Ovary (tissue), 9 donors: ENCODE results near the gene SEMA6A. TPM values are rescaled to one million over a fixed set of nuclear protein-coding genes. Genes with fewer than 3 reads are reported as not detected.

Source experiments
- DNase-seq, 5 donors: peaks; one replicate each; pipeline ENCODE4 v3.0.0-alpha.2; 2019 to 2020
- H3K27ac ChIP-seq, 2 donors: fragments of 200-600 bp; one replicate each; pipeline versions ENCODE4 v1.5.1 to v1.8.0; 2019 to 2022
- H3K27me3 ChIP-seq: fragments of 200-600 bp; one replicate; pipeline ENCODE4 v1.8.0; 2022
- H3K36me3 ChIP-seq: fragments of 200-600 bp; sonication (generic); one replicate; pipeline ENCODE4 v1.5.1; 2019
- H3K4me1 ChIP-seq: one replicate; pipeline ENCODE4 v1.8.1; 2013; ENCODE audit warnings: mild to moderate bottlenecking, moderate library complexity; ENCODE audit not compliant: insufficient read depth
- H3K4me3 ChIP-seq: fragments of 200-600 bp; sonication (generic); one replicate; pipeline ENCODE4 v1.5.1; 2017
- H3K9me3 ChIP-seq, 2 donors: fragments of 200-600 bp in 1 of 2; sonication (generic) in 1 of 2; one replicate each; pipeline versions ENCODE4 v1.5.1 to v1.8.1; 2013 to 2019; ENCODE audit warnings: mild to moderate bottlenecking in 1 of 2, moderate library complexity in 1 of 2
- EP300 ChIP-seq: sonication (generic); formaldehyde crosslinking; IDR thresholded peaks from one replicate; pipeline ENCODE4 v1.6.1; 2017; ENCODE audit warnings: antibody characterized with exemption
- POLR2A ChIP-seq: fragments of 450-650 bp; IDR thresholded peaks from one replicate; pipeline ENCODE4 v1.6.1; 2017; ENCODE audit warnings: antibody characterized with exemption, mild to moderate bottlenecking, moderate library complexity
- WGBS, 3 donors: extraction: QIAGEN DNeasy Blood & Tissue Kit in 1 of 3; methylation state at CpG; one replicate each; pipeline versions ENCODE4 v1.1.5 to v1.1.7; 2013 to 2017; 5-methylcytosine and 5-hydroxymethylcytosine counted together
- intact Hi-C, 4 donors: fragments of 100-400 bp; cut with DNase I; formaldehyde crosslinking; loops; one replicate each; pipeline versions ENCODE4 v1.11.0 to v1.15.1; 2022 to 2023
- polyA plus RNA-seq, 2 donors: library from polyadenylated mRNA; stranded (reverse); fragments of 200-250 nt in 1 of 2; fragments of 350-450 nt in 1 of 2; fragmentation: Illumina TruSeq in 1 of 2; extraction: RNeasy Lipid Tissue Mini Kit (QIAGEN cat#74804) in 1 of 2; gene quantifications; one replicate each; pipeline ENCODE4 v1.2.3, GENCODE V29; 2013 to 2014
- total RNA-seq, 7 donors: library from RNA; depleted of rRNA in 2 of 7; stranded (reverse); fragments of >200 nt in 2 of 7; fragmentation: NEBNext Ultra II Directional in 3 of 7; extraction: Animal tissue kit (Norgen Biotek cat#: 25700) in 3 of 7; gene quantifications; one replicate each; pipeline versions ENCODE4 v1.1.0 to v1.2.4, GENCODE V29; 2016 to 2023
- TF ChIP-seq, protein P1 (sequence below), 3 donors: fragments of 450-650 bp in 2 of 3; fragments of 200-600 bp in 1 of 3; IDR thresholded peaks; one replicate each; pipeline versions ENCODE4 v1.5.1 to v1.8.0; 2016 to 2022; ENCODE audit warnings: antibody characterized with exemption in 3 of 3, mild to moderate bottlenecking in 1 of 3
- donor health status: DM: no; HTN: no; CAD: no; lungs with moderate emphysema.
- donor health status: DM: no; HTN: no; CAD: no.
- donor health status: Bipolar disorder and iron deficiency.
- donor health status: DM: yes; HTN: yes; CAD: no.
- donor health status: DM: no; HTN: no; CAD: no.
- donor health status: DM: yes; HTN: yes; CAD: no.

Gene SEMA6A
- total and polyA plus RNA-seq, 9 donors: 5.7 to 57.1 (median 26.3) TPM

DNA sequence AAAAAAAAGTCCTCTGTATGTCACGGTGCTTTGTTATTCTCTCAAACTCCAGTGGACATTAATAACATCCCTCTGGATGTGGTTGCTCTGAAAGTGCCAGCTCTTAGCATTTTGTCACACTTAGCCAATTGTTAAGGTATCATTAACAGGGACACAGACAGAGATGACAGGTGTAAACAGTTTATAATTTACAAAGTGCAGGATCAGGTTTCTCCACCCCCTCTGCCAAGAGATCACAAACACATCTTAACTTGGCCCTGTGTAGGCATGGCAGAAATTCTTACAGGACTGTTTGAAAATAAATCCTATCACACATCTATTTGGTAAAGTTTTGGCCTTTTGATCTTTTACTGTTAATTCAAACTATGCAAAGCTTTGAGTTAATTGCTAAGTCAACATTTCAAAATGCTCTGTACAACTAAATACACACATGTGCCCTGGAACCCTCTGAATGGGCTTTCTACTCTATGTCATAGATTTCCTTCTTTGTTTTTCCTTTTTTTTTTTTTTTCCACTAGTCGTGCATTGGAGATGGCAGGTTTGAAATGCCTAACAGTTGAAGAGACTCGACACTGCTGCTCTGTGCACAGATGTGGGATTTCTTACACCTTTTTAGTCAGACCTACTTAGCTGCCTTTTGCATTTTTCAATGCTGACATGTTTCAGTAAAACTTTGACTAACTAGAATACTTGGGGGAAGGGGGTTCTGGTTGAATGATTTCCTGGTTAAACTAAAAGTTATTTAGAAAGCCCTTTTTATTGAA is 41.7 kb downstream of the SEMA6A start:
- no peak overlapping the region for H3K27ac ChIP-seq
- DNase-seq: no peak
- 49 to 51% (median 51%) methylated on average over 3 of the region's 3 CpGs for WGBS, 3 donors
- no peak for TF ChIP-seq EP300
- TF ChIP-seq, protein P1, sequence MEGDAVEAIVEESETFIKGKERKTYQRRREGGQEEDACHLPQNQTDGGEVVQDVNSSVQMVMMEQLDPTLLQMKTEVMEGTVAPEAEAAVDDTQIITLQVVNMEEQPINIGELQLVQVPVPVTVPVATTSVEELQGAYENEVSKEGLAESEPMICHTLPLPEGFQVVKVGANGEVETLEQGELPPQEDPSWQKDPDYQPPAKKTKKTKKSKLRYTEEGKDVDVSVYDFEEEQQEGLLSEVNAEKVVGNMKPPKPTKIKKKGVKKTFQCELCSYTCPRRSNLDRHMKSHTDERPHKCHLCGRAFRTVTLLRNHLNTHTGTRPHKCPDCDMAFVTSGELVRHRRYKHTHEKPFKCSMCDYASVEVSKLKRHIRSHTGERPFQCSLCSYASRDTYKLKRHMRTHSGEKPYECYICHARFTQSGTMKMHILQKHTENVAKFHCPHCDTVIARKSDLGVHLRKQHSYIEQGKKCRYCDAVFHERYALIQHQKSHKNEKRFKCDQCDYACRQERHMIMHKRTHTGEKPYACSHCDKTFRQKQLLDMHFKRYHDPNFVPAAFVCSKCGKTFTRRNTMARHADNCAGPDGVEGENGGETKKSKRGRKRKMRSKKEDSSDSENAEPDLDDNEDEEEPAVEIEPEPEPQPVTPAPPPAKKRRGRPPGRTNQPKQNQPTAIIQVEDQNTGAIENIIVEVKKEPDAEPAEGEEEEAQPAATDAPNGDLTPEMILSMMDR (IDR thresholded peaks at IDR 0.05): no peak
- no peak for TF ChIP-seq POLR2A
- no peaks in the 10 kb centered on the region for H3K27me3 ChIP-seq
- H3K9me3 ChIP-seq: no peaks in the 10 kb centered on the region
- intact Hi-C loops: no loop called here
- no peak overlapping the region for H3K4me3 ChIP-seq
- H3K36me3 ChIP-seq: no peaks in the 10 kb centered on the region
- peaks cover 4% of the 10 kb centered on the region for H3K4me1 ChIP-seq

DNA sequence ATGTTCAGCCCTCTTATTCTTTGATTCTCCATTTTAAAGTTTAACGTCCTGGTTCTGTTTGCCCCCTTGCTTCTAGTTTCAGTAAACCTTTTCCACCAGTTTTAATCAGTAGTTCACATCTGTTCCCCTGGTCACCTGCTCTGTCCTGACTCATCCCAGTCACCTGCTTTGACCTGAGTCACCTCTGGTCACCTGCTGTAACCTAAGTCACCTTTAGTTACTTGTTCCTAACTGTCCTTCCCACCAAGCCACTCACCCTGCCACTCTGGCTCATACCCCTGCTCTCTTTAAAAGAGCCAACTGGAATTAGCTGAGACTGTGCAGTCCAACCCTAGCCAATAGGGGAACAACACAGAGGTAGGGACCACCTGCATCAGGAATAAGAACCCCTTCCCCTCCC is 43.0 kb downstream of the SEMA6A start:
- TF ChIP-seq, protein P1 (IDR thresholded peaks at IDR 0.05): no peak
- TF ChIP-seq POLR2A: no peak
- TF ChIP-seq EP300: no peak
- WGBS, 3 donors: 85 to 91% (median 86%) methylated on average over 1 of the region's 1 CpG
- Histone ChIP-seq H3K4me1 (peaks cover 4% of the 10 kb centered on the region), H3K36me3 (no peaks in the 10 kb centered on the region), H3K27me3 (no peaks in the 10 kb centered on the region), H3K9me3 (no peaks in the 10 kb centered on the region), H3K4me3 (no peak overlapping the region), H3K27ac (no peak overlapping the region)
- intact Hi-C loops: no loop called here
- DNase-seq: no peak

DNA sequence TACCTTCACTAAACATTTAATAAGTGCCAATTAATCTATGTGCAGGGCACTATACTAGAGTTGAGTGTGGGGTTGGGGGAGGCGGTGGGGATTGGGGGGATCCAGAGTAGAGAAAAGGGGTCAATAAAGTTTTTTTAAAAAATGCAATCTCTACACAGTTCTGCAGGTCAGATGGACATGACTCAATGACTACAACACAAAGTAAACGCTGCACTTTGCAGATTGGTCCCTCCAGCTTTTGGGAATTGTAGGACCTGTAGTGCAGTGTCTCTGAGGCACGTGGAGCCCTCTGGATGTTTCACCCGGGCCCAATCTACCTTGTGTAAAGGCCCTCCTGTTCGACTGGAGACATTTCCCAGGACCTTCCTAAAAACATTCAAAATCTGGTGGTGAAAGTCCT is 43.5 kb downstream of the SEMA6A start:
- Histone ChIP-seq H3K4me3 (no peak overlapping the region), H3K27ac (no peak overlapping the region), H3K27me3 (no peaks in the 10 kb centered on the region), H3K4me1 (peaks cover 4% of the 10 kb centered on the region), H3K36me3 (no peaks in the 10 kb centered on the region), H3K9me3 (no peaks in the 10 kb centered on the region)
- TF ChIP-seq EP300: no peak
- TF ChIP-seq, protein P1 (IDR thresholded peaks at IDR 0.05): no peak
- no peak for TF ChIP-seq POLR2A
- intact Hi-C loops: no loop called here
- no peak for DNase-seq
- WGBS, 3 donors: 87 to 91% (median 88%) methylated on average over 5 of the region's 5 CpGs

DNA sequence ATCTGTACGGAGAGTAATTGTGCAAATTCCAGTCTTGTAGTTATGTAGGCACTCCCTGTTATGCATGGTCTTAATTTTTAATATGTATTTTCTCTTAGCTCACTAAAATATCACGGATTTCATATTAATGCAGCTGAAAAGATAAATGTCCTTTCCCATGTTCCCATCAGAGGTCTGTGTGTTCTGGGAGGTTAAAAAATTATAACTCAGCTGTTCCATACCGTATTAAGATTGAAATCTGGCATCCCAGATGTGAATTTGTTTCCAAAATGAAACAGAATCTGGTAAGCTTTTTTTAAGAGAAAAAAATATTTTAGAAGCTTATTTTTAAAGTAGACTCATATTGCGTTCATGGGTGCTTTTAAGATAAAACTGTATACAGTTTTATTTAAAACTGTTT is 44.3 kb downstream of the SEMA6A start:
- TF ChIP-seq, protein P1 (IDR thresholded peaks at IDR 0.05): no peak
- TF ChIP-seq POLR2A (no peak), EP300 (no peak)
- no peak for DNase-seq
- Histone ChIP-seq H3K4me3 (no peak overlapping the region), H3K4me1 (peaks cover 4% of the 10 kb centered on the region), H3K36me3 (no peaks in the 10 kb centered on the region), H3K9me3 (no peaks in the 10 kb centered on the region), H3K27ac (no peak overlapping the region), H3K27me3 (no peaks in the 10 kb centered on the region)
- 27 to 37% (median 28%) methylated on average over 4 of the region's 4 CpGs for WGBS, 3 donors
- intact Hi-C loops: no loop called here
